IPS DF 6.9 (cell line): ENCODE measurements around the gene CEP120.
"Not testable (repeated sequence)": the region's sequence is repeated elsewhere in the genome, so short reads cannot be mapped to it uniquely, and the experiment has no call there.

Source experiments
- DNase-seq: peaks from one replicate; pipeline ENCODE4 v3.0.0-alpha.2; 2013; ENCODE audit warnings: low read depth, low spot score
- H3K27ac ChIP-seq: one replicate; pipeline ENCODE4 v1.5.1; 2013; ENCODE audit warnings: low read length, control low read depth
- H3K27me3 ChIP-seq: 2 replicates; pipeline ENCODE4 v1.6.1; 2013; ENCODE audit warnings: mild to moderate bottlenecking, low read length; ENCODE audit not compliant: control insufficient read depth, insufficient read depth
- H3K36me3 ChIP-seq: 2 replicates; pipeline ENCODE4 v1.6.1; 2013; ENCODE audit warnings: low read length; ENCODE audit not compliant: control insufficient read depth, insufficient read depth
- H3K4me1 ChIP-seq: 2 replicates; pipeline ENCODE4 v1.6.1; 2013; ENCODE audit warnings: low read length; ENCODE audit not compliant: control insufficient read depth, insufficient read depth
- H3K4me3 ChIP-seq: 2 replicates; pipeline ENCODE4 v1.5.1; 2013; ENCODE audit warnings: mild to moderate bottlenecking, low read length
- H3K9me3 ChIP-seq: 2 replicates; pipeline ENCODE4 v1.6.1; 2013; ENCODE audit warnings: low read length, inconsistent platforms; ENCODE audit not compliant: control insufficient read depth, insufficient read depth
- WGBS: extraction: QIAGEN DNeasy Blood & Tissue Kit; methylation state at CpG from one replicate; pipeline ENCODE4 v1.1.7; 2013; ENCODE audit warnings: mixed read lengths, missing lambda C conversion rate; ENCODE audit not compliant: insufficient read length, insufficient coverage; 5-methylcytosine and 5-hydroxymethylcytosine counted together

The CEP120 gene

GRCh38 chr5:123425431-123425830 lies 2.2 kb upstream of the CEP120 start:
- H3K4me3 ChIP-seq, result no peak overlapping the region
- no CpG with 5 or more reads among the region's 4 CpGs for WGBS
- no peak overlapping the region for H3K27ac ChIP-seq
- H3K27me3 ChIP-seq, result no peaks in the 10 kb centered on the region
- H3K9me3 ChIP-seq, result no peaks in the 10 kb centered on the region
- no peaks in the 10 kb centered on the region for H3K36me3 ChIP-seq
- peaks cover 1% of the 10 kb centered on the region; the same call in 1 of the 2 replicates for H3K4me1 ChIP-seq
- no peak for DNase-seq

GRCh38 chr5:123422433-123423277 lies 548 bp downstream of the CEP120 start:
- Histone ChIP-seq H3K4me3 (peak overlapping the region; percentile 90; the same call in 1 of the 2 replicates), H3K9me3 (no peaks in the 10 kb centered on the region), H3K36me3 (no peaks in the 10 kb centered on the region; the same call in 1 of the 2 replicates), H3K27ac (no peak overlapping the region), H3K4me1 (peaks cover 1% of the 10 kb centered on the region; the same call in 1 of the 2 replicates), H3K27me3 (no peaks in the 10 kb centered on the region)
- no CpG with 5 or more reads among the region's 45 CpGs for WGBS
- DNase-seq, result no peak

- DNase-seq, result no peak
- no peaks in the 10 kb centered on the region; the same call in 1 of the 2 replicates for H3K36me3 ChIP-seq
- no CpG with 5 or more reads among the region's 2 CpGs for WGBS
- no peak overlapping the region for H3K27ac ChIP-seq
- peaks cover 1% of the 10 kb centered on the region; the same call in 1 of the 2 replicates for H3K4me1 ChIP-seq
- H3K4me3 ChIP-seq, result no peak overlapping the region; the same call in 1 of the 2 replicates
- no peaks in the 10 kb centered on the region for H3K27me3 ChIP-seq
- no peaks in the 10 kb centered on the region for H3K9me3 ChIP-seq
These were observed 1.4 kb downstream of the CEP120 start for GRCh38 chr5:123421773-123422172.

- Histone ChIP-seq H3K27ac (no peak overlapping the region), H3K9me3 (no peaks in the 10 kb centered on the region), H3K36me3 (no peaks in the 10 kb centered on the region; the same call in 1 of the 2 replicates), H3K27me3 (no peaks in the 10 kb centered on the region), H3K4me1 (no peaks in the 10 kb centered on the region), H3K4me3 (no peak overlapping the region)
- no peak for DNase-seq
These were observed 8.2 kb downstream of the CEP120 start for GRCh38 chr5:123414974-123415373.

DNA sequence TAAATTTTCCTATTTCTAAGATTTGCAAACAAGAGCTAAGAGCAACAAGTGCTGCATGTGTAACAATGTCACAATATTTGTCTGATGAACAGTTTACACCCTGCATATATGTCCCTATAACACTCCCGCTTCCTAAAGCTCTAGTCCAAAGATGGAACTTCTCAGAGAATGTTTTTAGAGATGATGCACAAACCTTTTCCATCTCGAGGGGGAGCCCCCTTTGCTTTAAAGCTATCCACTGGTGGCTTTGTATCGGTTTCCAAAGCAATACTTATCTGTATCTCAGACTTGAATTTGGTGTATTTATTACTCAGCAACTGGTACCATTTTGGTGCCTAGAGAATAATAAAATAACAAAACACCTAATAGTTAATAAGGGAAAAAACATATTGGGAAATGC lies 11.0 kb downstream of the CEP120 start:
- Histone ChIP-seq H3K36me3 (no peaks in the 10 kb centered on the region), H3K9me3 (no peaks in the 10 kb centered on the region), H3K27me3 (no peaks in the 10 kb centered on the region), H3K27ac (no peak overlapping the region), H3K4me3 (no peak overlapping the region), H3K4me1 (no peaks in the 10 kb centered on the region)
- no peak for DNase-seq
- no CpG with 5 or more reads among the region's 3 CpGs for WGBS

DNA sequence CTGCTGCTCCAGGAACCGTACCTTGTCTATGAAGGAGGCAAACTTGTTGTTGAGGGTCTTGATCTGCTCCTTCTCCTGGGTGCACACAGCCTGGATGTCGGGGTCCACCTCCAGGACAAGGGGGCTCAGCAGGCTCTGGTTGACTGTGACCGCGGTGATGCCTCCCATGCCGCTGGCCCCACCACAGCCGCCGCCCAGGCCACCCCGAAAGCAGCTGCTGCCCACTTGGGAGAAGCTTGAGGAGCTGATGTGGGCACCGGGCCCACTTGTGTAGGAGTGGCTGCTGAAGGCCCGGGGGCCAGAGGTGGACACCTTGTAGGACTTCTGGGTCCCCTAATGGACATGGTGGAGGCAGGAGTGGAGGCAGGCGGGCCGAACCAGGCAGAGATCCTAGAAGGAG lies 21.2 kb downstream of the CEP120 start:
- H3K4me1 ChIP-seq, H3K27me3 ChIP-seq, H3K4me3 ChIP-seq, DNase-seq, H3K27ac ChIP-seq, H3K9me3 ChIP-seq: not testable (repeated sequence)
- no CpG with 5 or more reads among the region's 12 CpGs for WGBS
- H3K36me3 ChIP-seq, result peaks cover 11% of the 10 kb centered on the region; the same call in 1 of the 2 replicates

GRCh38 chr5:123401320-123401719 lies 21.9 kb downstream of the CEP120 start:
- no peaks in the 10 kb centered on the region for H3K27me3 ChIP-seq
- H3K4me1 ChIP-seq, result no peaks in the 10 kb centered on the region
- H3K36me3 ChIP-seq, result peaks cover 11% of the 10 kb centered on the region; the same call in 1 of the 2 replicates
- H3K27ac ChIP-seq, result no peak overlapping the region
- H3K9me3 ChIP-seq, result no peaks in the 10 kb centered on the region
- WGBS, result no CpG with 5 or more reads among the region's 15 CpGs
- H3K4me3 ChIP-seq, result no peak overlapping the region
- DNase-seq, result no peak

- not testable (repeated sequence) for H3K27ac ChIP-seq, H3K27me3 ChIP-seq, H3K4me1 ChIP-seq, H3K4me3 ChIP-seq, H3K9me3 ChIP-seq, DNase-seq
- no CpG with 5 or more reads among the region's 23 CpGs for WGBS
- H3K36me3 ChIP-seq, result peaks cover 11% of the 10 kb centered on the region; the same call in 1 of the 2 replicates
These were observed 22.3 kb downstream of the CEP120 start for GRCh38 chr5:123400870-123401291.

DNA sequence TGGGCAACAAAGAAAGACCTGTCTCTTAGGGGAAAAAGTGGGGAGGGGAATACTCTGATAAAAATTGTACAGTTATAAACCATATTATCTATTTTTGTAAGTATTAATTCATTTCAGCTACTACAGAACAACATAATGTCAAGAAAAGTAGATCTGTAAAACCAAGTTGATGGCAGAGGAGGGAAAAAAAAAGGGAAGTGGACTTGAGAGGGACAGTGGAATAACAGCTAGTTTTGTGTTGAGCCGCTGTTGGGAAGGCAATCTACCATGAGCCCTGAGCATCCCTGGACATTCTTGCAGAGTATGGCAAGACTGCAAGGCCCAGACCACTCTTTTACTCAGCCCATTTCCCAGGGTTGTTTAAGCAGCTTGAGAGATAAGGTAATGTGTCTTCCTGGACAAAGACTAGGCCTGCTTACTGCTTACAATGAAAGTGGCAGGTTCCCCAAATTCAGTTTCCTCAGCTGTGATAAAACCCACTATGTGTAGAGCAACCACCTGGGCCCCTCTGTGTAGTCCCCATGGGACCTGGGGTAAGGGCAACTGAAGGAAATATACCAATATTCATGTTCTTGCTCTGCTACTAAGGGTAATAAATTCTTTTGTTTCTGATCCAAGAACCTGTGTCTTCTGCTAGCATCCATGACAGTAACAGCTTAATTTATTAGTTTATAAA lies 25.0 kb downstream of the CEP120 start:
- H3K27ac ChIP-seq, result no peak overlapping the region
- DNase-seq, result no peak
- no peak overlapping the region for H3K4me3 ChIP-seq
- H3K9me3 ChIP-seq, result no peaks in the 10 kb centered on the region
- H3K27me3 ChIP-seq, result no peaks in the 10 kb centered on the region
- H3K36me3 ChIP-seq, result peaks cover 11% of the 10 kb centered on the region; the same call in 1 of the 2 replicates
- WGBS, result no CpG with 5 or more reads among the region's 1 CpG
- H3K4me1 ChIP-seq, result no peaks in the 10 kb centered on the region

GRCh38 chr5:123397538-123397937 lies 25.7 kb downstream of the CEP120 start:
- no CpG with 5 or more reads among the region's 3 CpGs for WGBS
- H3K36me3 ChIP-seq, result peaks cover 8% of the 10 kb centered on the region; the same call in 1 of the 2 replicates
- H3K4me3 ChIP-seq, result no peak overlapping the region
- no peak for DNase-seq
- H3K9me3 ChIP-seq, result no peaks in the 10 kb centered on the region
- H3K27ac ChIP-seq, result no peak overlapping the region
- no peaks in the 10 kb centered on the region for H3K27me3 ChIP-seq
- no peaks in the 10 kb centered on the region for H3K4me1 ChIP-seq
